Stomach (tissue), 4 donors: Measurements from ENCODE around the gene PPP1R13L.

Experiments
- EP300 ChIP-seq: sonication (generic); formaldehyde crosslinking; IDR thresholded peaks from one replicate; pipeline ENCODE4 v1.6.1; 2017; ENCODE audit warnings: antibody characterized with exemption
- POLR2A ChIP-seq, 4 donors: fragments of 450-650 bp; IDR thresholded peaks; one replicate each; pipeline ENCODE4 v1.6.1; 2016; ENCODE audit warnings: antibody characterized with exemption in 4 of 4, control low read depth in 2 of 4, mild to moderate bottlenecking in 1 of 4, moderate library complexity in 1 of 4
- POLR2AphosphoS5 ChIP-seq, 3 donors: sonication (generic); formaldehyde crosslinking; IDR thresholded peaks; one replicate each; pipeline ENCODE4 v1.6.1; 2016; ENCODE audit warnings: antibody characterized with exemption in 3 of 3
- TF ChIP-seq, protein P1 (sequence below), 7 experiments: fragments of 450-650 bp in 4 of 7; fragments of 200-600 bp in 3 of 7; sonication (generic) in 3 of 7; IDR thresholded peaks; one replicate each; pipeline ENCODE4 v1.5.1; 2016 to 2019; ENCODE audit warnings: antibody characterized with exemption in 7 of 7, control low read depth in 2 of 7, mild to moderate bottlenecking in 1 of 7

DNA sequence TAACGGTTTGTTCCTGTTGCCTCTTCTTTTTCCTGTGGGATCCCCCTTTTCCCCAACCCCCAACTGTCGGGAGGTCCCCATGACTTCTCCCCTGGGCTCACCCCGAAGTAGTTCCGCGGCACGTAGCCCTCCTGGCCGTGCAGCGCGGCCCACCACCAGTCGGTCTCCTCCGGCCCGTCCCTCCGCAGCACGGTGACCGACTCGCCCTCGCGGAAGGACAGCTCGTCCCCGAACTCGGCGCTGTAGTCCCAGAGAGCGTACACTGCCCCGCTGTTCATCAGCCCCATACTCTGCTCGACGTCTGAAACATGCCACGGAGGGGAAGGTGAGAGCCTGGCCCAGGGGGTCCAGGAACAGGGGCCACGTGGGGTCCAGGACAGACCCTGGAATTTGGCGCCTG lies 22.4 kb downstream of the PPP1R13L start:
- TF ChIP-seq, protein P1, sequence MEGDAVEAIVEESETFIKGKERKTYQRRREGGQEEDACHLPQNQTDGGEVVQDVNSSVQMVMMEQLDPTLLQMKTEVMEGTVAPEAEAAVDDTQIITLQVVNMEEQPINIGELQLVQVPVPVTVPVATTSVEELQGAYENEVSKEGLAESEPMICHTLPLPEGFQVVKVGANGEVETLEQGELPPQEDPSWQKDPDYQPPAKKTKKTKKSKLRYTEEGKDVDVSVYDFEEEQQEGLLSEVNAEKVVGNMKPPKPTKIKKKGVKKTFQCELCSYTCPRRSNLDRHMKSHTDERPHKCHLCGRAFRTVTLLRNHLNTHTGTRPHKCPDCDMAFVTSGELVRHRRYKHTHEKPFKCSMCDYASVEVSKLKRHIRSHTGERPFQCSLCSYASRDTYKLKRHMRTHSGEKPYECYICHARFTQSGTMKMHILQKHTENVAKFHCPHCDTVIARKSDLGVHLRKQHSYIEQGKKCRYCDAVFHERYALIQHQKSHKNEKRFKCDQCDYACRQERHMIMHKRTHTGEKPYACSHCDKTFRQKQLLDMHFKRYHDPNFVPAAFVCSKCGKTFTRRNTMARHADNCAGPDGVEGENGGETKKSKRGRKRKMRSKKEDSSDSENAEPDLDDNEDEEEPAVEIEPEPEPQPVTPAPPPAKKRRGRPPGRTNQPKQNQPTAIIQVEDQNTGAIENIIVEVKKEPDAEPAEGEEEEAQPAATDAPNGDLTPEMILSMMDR (IDR thresholded peaks at IDR 0.05), result no peak
- no peak for TF ChIP-seq POLR2A (IDR thresholded peaks at IDR 0.05)
- no peak for TF ChIP-seq POLR2AphosphoS5 (IDR thresholded peaks at IDR 0.05)
- no peak for TF ChIP-seq EP300
